ENCODE measurements around the gene BTBD7.
A peak's percentile ranks its signal among the peaks of the same experiment; 100 is the strongest.

BTBD7 gene

GRCh38 chr14:93303659-93304058, 29.2 kb downstream of the BTBD7 start:
- peak; percentile 37 for DNase-seq (ENCODE audit: low spot score)

GRCh38 chr14:93302688-93303581, 29.9 kb downstream of the BTBD7 start:
- no peak for DNase-seq (ENCODE audit: low spot score)

GRCh38 chr14:93301821-93302447, 30.9 kb downstream of the BTBD7 start:
- DNase-seq (ENCODE audit: low spot score): no peak

DNA sequence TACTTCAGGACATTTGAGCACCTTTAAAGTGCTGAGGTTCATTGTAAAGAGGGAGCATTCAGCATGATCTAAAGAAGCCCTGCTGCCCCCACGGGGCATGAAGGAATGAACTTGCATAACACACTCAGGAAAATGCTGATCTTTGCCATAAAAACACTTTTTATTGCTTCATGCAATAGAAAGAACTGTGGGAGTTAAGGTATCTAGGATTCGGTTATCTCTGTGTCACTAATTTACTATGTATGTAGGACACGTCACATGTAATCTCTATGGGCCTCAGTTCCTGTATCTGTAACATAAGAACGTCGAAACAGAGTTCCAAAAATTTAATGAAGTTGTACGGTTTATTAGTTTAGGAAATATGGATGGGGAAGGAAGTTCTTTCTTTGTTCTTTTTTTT, 33.0 kb downstream of the BTBD7 start:
- peak; percentile 36 for DNase-seq (ENCODE audit: low spot score)

DNA sequence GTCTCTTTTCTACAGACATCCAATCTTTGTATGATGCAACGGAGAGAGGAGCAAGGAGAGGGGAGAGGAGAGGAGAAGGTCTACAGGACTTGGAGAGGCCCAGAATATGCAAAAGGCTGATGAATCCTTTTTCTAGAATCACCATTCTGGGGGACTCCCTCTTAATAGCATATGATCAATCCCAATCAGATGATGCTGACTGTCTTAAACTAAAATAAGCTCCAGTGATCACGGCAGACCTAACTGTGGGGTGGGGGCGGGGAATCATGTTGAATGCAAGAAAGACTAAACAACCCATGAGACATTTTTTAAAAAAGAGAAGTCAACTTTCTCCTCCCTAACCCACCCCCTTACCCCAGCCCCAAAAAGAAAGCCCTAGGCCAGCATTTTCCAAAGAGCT, 33.4 kb downstream of the BTBD7 start:
- no peak for DNase-seq (ENCODE audit: low spot score)

DNA sequence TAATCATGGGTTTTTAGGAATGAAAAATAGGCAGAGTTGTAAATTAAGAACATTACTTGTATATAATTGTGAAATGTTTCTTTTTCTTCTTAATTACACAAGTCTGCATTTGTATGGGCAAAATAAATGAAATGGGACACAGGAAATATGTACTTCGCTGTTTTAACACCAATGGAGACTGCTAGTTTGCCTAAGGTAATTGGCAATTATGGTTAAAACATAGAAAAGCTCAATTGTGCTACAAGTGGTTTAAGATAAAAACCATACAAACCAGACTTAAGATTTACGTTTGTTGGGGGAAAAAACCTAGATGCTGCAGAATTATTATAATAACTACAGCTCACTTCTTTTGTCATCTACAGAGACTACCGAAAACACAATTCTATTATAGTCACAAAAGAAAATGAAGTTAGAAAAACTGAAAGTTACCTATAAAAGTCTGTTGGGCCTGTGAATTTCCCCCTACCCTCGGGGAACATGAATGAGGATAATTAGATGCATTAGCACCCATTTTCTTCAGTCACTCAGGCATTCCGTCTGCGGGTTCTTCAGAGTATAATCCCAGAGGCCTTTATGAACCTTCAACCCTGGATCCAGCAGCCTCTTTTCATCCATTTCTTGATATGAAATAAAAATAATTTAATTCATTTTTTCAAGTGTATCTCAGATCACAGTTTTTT, 37.2 kb downstream of the BTBD7 start:
- DNase-seq (ENCODE audit: low spot score): no peak

- no peak for DNase-seq (ENCODE audit: low spot score)
Observed at GRCh38 chr14:93286212-93286890, 46.5 kb downstream of the BTBD7 start.

- no peak for DNase-seq (ENCODE audit: low spot score)
Observed at GRCh38 chr14:93285044-93285443, 47.8 kb downstream of the BTBD7 start.

DNA sequence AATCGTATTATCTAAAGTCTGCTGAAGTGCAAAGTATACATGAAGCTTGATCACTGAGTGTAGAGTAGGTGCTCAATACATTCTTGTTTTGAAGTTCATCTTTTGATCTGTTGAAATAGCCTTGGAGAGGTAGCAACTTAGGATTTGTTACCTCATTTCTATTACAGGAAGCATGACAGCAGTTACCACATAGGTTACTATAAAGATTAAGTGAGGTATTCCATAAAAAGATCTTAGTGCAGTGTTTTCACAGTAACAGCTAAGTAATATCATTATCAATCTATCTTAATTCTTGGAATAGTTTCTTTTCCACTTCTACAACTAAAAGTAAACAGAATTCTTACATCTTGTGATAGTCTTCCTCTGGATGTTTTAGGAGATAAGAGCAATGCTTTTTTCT, 50.9 kb downstream of the BTBD7 start:
- no peak for DNase-seq (ENCODE audit: low spot score)

DNA sequence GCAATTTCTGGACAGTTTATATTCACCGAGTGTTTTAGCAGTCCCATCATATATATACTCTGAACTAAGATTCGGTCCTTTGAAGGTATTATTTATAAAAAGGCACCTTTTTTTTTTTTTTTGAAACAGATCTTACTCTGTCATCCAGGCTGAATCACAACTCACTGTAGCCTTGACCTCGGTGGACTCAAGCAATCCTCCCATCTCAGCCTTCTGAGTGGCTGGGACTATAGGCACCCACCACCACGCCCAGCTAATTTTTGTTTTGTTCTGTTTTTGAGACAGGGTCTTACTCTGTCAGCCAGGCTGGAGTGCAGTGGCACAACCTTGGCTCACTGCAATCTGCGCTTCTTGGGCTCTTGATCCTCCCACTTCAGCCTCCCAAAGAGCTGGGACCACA, 52.1 kb downstream of the BTBD7 start:
- no peak for DNase-seq (ENCODE audit: low spot score)

GRCh38 chr14:93276031-93276716, 56.7 kb downstream of the BTBD7 start:
- DNase-seq (ENCODE audit: low spot score): no peak

- no peak for DNase-seq (ENCODE audit: low spot score)
Observed at GRCh38 chr14:93274055-93274806, 58.6 kb downstream of the BTBD7 start.

DNA sequence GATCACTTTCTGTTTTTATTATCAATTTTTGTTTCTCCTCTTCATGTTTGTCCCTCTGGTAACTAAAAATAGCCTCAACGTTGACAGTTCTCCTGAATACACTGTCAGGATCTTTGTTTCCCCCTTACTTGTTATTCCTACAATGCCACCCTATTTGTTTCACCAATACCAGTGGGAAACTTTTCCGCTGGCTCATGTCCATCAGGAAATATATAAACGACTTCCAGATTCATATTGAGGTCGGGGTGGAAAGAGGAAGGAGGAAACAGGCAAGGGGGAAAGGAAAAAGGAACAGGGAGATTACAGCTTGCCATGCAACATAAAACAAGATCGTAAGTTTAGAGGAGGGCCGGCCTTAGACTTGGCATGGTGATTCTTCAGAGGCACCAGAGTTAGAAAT, 61.7 kb downstream of the BTBD7 start:
- no peak for DNase-seq (ENCODE audit: low spot score)

DNA sequence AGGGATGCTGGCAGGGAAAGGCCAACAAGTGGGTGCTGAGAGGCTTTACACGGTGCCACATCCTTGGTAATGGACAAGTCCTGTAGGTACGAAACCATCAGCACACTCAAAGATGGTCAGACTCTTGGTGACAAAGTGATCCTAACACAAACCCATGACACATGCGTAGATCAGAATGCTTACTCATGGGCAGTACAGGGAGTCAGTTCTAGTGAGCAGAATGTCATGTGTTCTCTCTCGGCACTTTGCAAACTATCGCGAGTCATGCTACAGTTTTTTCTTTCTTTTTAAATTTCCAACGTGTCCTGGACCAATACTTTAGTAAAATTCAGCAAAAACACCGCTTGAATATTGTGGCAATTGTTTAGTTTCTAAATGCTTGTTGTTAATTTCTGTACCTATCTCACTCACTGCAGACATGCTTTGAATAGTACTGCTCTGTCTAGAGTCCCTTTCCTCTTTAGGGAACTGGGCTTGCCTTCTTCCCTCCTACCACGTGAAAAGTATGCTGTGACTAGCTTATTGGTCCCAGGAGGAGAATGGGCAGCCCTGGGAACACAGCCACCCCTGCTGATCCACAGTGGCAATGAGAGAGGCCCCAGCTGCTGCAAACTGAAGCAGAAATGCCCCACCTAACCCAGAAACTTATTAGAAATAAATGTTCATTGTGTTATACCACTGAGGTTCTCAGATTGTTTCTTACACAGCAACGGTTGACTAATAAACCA, 63.3 kb downstream of the BTBD7 start:
- peak; percentile 81 for DNase-seq (ENCODE audit: low spot score)

- DNase-seq (ENCODE audit: low spot score): no peak
Observed at GRCh38 chr14:93268406-93268805, 64.4 kb downstream of the BTBD7 start.

DNA sequence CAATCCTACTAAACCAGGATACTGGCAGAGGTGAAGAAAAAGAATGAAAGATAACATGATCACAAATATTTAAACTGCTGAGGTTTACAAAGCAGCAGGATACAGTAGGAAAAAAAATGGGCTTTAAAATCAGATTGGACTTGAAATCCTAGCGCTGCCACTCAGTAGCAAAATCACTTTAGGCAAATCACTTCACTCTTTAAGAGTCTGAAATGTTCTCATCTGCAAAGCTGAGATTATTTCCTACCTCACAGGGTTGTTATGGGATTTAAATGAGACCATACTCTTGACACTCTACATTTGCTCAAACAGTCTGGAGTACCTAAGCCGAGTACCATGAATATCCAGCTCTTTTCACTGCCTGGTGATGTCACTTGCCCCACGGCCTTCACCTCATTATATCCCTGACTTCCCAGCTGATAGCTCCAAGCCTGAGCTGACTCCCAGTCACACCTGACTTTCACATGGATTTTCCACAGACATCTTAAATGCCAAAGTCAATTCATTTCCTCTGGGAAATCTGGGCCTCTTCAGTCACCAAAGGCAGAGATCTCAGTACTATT, 65.6 kb downstream of the BTBD7 start:
- no peak for DNase-seq (ENCODE audit: low spot score)

- DNase-seq (ENCODE audit: low spot score): no peak
Observed at GRCh38 chr14:93266127-93266526, 66.7 kb downstream of the BTBD7 start.

- no peak for DNase-seq (ENCODE audit: low spot score)
Observed at GRCh38 chr14:93263416-93263815, 69.4 kb downstream of the BTBD7 start.

GRCh38 chr14:93262446-93262845, 70.4 kb downstream of the BTBD7 start:
- no peak for DNase-seq (ENCODE audit: low spot score)
